HG03575 (cell line): Measurements from ENCODE around the gene IDS.
"Not testable (repeated sequence)": the region's sequence is repeated elsewhere in the genome, so short reads cannot be mapped to it uniquely, and the experiment has no call there.

Experiments used
- ATAC-seq: cut with Tn5 transposase; IDR thresholded peaks from one replicate; pipeline ENCODE4 v1.9.1; 2021; ENCODE audit not compliant: unreplicated experiment, insufficient number of reproducible peaks, low FRiP score; ENCODE audit errors: extremely low read depth

The IDS gene

GRCh38 chrX:149531599-149531998 is 26.5 kb upstream of the IDS start:
- ATAC-seq, result peak; percentile 48

GRCh38 chrX:149528381-149528780 is 23.3 kb upstream of the IDS start:
- ATAC-seq, result no peak

GRCh38 chrX:149527705-149528104 is 22.6 kb upstream of the IDS start:
- ATAC-seq, result no peak

GRCh38 chrX:149526318-149527033 is 21.4 kb upstream of the IDS start:
- ATAC-seq, result not testable (repeated sequence)

- ATAC-seq, result not testable (repeated sequence)
These were observed 20.8 kb upstream of the IDS start for GRCh38 chrX:149525903-149526302.

GRCh38 chrX:149525389-149525788 is 20.3 kb upstream of the IDS start:
- ATAC-seq, result peak; percentile 87

- ATAC-seq, result no peak
These were observed 17.8 kb upstream of the IDS start for GRCh38 chrX:149522916-149523315.

- no peak for ATAC-seq
These were observed 16.3 kb upstream of the IDS start for GRCh38 chrX:149521438-149521837.

GRCh38 chrX:149520636-149521277 is 15.7 kb upstream of the IDS start:
- ATAC-seq, result not testable (repeated sequence)

- no peak for ATAC-seq
These were observed 13.1 kb upstream of the IDS start for GRCh38 chrX:149518236-149518635.

GRCh38 chrX:149517308-149517707 is 12.2 kb upstream of the IDS start:
- no peak for ATAC-seq

- ATAC-seq, result no peak
These were observed 11.5 kb upstream of the IDS start for GRCh38 chrX:149516604-149517003.

- ATAC-seq, result no peak
These were observed 11.0 kb upstream of the IDS start for GRCh38 chrX:149515954-149516602.

- no peak for ATAC-seq
These were observed 8.8 kb upstream of the IDS start for GRCh38 chrX:149513825-149514428.

- ATAC-seq, result peak; percentile 49
These were observed 7.2 kb upstream of the IDS start for GRCh38 chrX:149512225-149512885.

GRCh38 chrX:149511081-149511480 is 6.0 kb upstream of the IDS start:
- no peak for ATAC-seq

GRCh38 chrX:149510386-149510785 is 5.3 kb upstream of the IDS start:
- no peak for ATAC-seq

- no peak for ATAC-seq
These were observed 3.4 kb upstream of the IDS start for GRCh38 chrX:149508467-149508866.

GRCh38 chrX:149506349-149506748 is 1.2 kb upstream of the IDS start:
- no peak for ATAC-seq
